Loucy (cell line): Measurements from ENCODE around the gene AK4.
A peak's percentile ranks its signal among the peaks of the same experiment; 100 is the strongest.

Experiments
- H2AFZ ChIP-seq: fragments of 200-600 bp; sonication (generic); 2 replicates; pipeline ENCODE4 v1.6.0; 2016; ENCODE audit warnings: antibody characterized with exemption, mild to moderate bottlenecking, low read length, moderate library complexity
- H3F3A ChIP-seq: fragments of 200-600 bp; 2 replicates; pipeline ENCODE4 v1.6.0; 2016; ENCODE audit warnings: antibody characterized with exemption, low read depth, mild to moderate bottlenecking
- H3K27me3 ChIP-seq: fragments of 200-600 bp; sonication (generic); 2 replicates; pipeline ENCODE4 v1.6.1; 2014; ENCODE audit warnings: low read length, mild to moderate bottlenecking; ENCODE audit not compliant: insufficient read depth, poor library complexity, severe bottlenecking
- H3K36me3 ChIP-seq: fragments of 200-600 bp; sonication (generic); 2 replicates; pipeline ENCODE4 v1.6.1; 2016; ENCODE audit warnings: low read length; ENCODE audit not compliant: insufficient read depth
- H3K4me1 ChIP-seq: fragments of 200-600 bp; sonication (generic); 2 replicates; pipeline ENCODE4 v1.5.1; 2014; ENCODE audit warnings: low read length, mild to moderate bottlenecking; ENCODE audit not compliant: insufficient read depth, poor library complexity, severe bottlenecking
- H3K4me2 ChIP-seq: fragments of 200-600 bp; sonication (generic); 2 replicates; pipeline ENCODE4 v1.6.0; 2014; ENCODE audit warnings: antibody characterized with exemption, low read length, low read depth, mild to moderate bottlenecking; ENCODE audit not compliant: poor library complexity, severe bottlenecking
- H3K4me3 ChIP-seq: fragments of 200-600 bp; sonication (generic); 2 replicates; pipeline ENCODE4 v1.5.1; 2014; ENCODE audit warnings: low read length, mild to moderate bottlenecking, mixed read lengths; ENCODE audit not compliant: poor library complexity, severe bottlenecking
- H3K79me2 ChIP-seq: fragments of 200-600 bp; sonication (generic); 2 replicates; pipeline ENCODE4 v1.6.1; 2014; ENCODE audit warnings: low read length; ENCODE audit not compliant: insufficient read depth
- H3K9ac ChIP-seq: fragments of 200-600 bp; sonication (generic); 2 replicates; pipeline ENCODE4 v1.6.0; 2014; ENCODE audit warnings: mild to moderate bottlenecking, low read depth, low read length, moderate library complexity; ENCODE audit not compliant: poor library complexity, severe bottlenecking
- H3K9me2 ChIP-seq: fragments of 200-600 bp; sonication (generic); replicated peaks from 2 replicates; pipeline ENCODE4 v1.6.1; 2016; ENCODE audit warnings: low read depth, low read length, mixed read lengths
- H3K9me3 ChIP-seq: fragments of 200-600 bp; sonication (generic); 2 replicates; pipeline ENCODE4 v1.6.1; 2014; ENCODE audit warnings: mild to moderate bottlenecking, antibody characterized with exemption, low read length, low read depth; ENCODE audit not compliant: insufficient read depth
- H4K20me1 ChIP-seq: fragments of 200-600 bp; sonication (generic); 2 replicates; pipeline ENCODE4 v1.6.0; 2014; ENCODE audit warnings: antibody characterized with exemption, low read length, mild to moderate bottlenecking; ENCODE audit not compliant: insufficient read depth, poor library complexity, severe bottlenecking
- CTCF ChIP-seq: fragments of 200-600 bp; sonication (generic); conservative IDR thresholded peaks from 2 replicates; pipeline ENCODE4 v1.5.1; 2014; ENCODE audit warnings: mild to moderate bottlenecking, antibody characterized with exemption, low read length
- EZH2phosphoT487 ChIP-seq: fragments of 200-600 bp; IDR thresholded peaks from 2 replicates; pipeline ENCODE4 v1.6.1; 2018; ENCODE audit warnings: antibody characterized with exemption, mild to moderate bottlenecking, moderate library complexity, borderline replicate concordance

Gene AK4

GRCh38 chr1:65213271-65214023 lies 65.4 kb downstream of the AK4 start:
- H3K4me2 ChIP-seq, result peak overlapping the region; percentile 52
- peaks cover 6% of the 10 kb centered on the region for H4K20me1 ChIP-seq
- H3K9ac ChIP-seq, result peak overlapping the region; percentile 47
- no peak overlapping the region for H3K4me3 ChIP-seq
- H3K4me1 ChIP-seq, result peaks cover 37% of the 10 kb centered on the region
- H3K79me2 ChIP-seq, result peaks cover 99% of the 10 kb centered on the region
- no peaks in the 10 kb centered on the region for H3K9me2 ChIP-seq
- no peak overlapping the region for H2AFZ ChIP-seq
- TF ChIP-seq EZH2phosphoT487 (no peak), CTCF (no peak)
- no peaks in the 10 kb centered on the region for H3K27me3 ChIP-seq
- H3K36me3 ChIP-seq, result peaks cover 24% of the 10 kb centered on the region; the same call in 1 of the 2 replicates
- no peaks in the 10 kb centered on the region for H3F3A ChIP-seq
- no peaks in the 10 kb centered on the region for H3K9me3 ChIP-seq

DNA sequence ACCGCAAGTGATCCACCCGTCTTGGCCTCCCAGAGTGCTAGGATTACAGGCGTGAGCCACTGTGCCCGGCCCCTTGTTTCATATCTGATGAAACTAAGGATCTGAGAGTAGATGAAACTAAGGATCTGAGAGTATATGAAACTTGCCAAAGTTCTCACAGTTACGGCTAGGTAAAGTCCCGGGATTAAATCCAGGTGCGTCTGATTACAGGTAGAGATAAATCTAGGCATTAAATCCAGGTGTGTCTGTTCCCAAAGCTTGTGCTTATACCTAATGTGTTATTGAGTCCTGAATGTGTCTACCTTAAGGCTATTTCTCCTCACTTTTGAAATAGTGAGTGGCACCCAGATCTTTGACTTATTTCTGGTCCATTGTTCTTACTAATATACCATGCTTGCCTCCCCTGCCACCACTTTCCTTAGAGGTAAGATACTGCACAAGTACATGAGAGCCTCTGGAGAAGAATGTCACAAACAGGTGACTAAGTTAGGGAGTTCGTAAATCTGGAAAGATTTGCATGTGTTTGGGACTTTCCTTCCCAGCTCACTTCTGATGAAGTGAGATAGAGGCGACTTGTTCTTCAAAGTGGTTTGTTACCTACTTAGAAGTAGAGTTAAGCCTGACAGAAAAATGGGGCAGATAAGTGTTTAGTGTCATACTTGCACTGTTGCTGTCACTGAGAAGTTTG lies 66.5 kb downstream of the AK4 start:
- TF ChIP-seq EZH2phosphoT487 (no peak), CTCF (no peak)
- H3K9me2 ChIP-seq, result no peaks in the 10 kb centered on the region
- peaks cover 90% of the 10 kb centered on the region for H3K79me2 ChIP-seq

DNA sequence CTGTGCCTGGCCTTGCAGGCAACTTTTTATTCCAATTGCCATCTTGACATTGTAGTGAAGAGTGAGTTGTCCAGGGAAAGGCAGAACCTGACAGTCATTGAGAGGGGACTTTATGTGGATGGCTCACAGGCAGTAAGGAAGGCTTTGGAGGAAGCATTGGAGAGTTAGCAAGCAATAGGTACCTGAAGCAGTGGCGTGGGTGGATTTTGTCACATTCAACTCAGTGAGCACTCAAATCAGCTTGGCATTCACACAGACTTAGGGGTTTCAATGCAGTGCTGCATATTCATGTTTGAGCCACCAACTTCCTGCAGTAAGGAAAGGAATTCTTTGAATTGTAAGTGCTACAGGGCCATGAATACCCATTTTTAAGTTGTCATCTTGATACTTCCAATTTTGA lies 69.0 kb downstream of the AK4 start:
- Histone ChIP-seq H3K36me3 (peaks cover 46% of the 10 kb centered on the region), H2AFZ (no peak overlapping the region), H3K79me2 (peaks cover 78% of the 10 kb centered on the region), H3K4me1 (peaks cover 33% of the 10 kb centered on the region), H3K4me2 (no peak overlapping the region), H4K20me1 (no peaks in the 10 kb centered on the region), H3K9me3 (no peaks in the 10 kb centered on the region), H3K27me3 (no peaks in the 10 kb centered on the region), H3K4me3 (no peak overlapping the region), H3K9me2 (no peaks in the 10 kb centered on the region), H3F3A (no peaks in the 10 kb centered on the region), H3K9ac (no peak overlapping the region)
- TF ChIP-seq EZH2phosphoT487, result no peak
- no peak for TF ChIP-seq CTCF

More for the DNA sequence above, 66.5 kb downstream of the AK4 start:
- Histone ChIP-seq H3K36me3 (peaks cover 33% of the 10 kb centered on the region), H3K4me2 (no peak overlapping the region), H3K9me3 (no peaks in the 10 kb centered on the region), H3F3A (no peaks in the 10 kb centered on the region), H3K4me1 (peaks cover 37% of the 10 kb centered on the region), H3K9ac (no peak overlapping the region), H3K4me3 (no peak overlapping the region), H4K20me1 (no peaks in the 10 kb centered on the region), H3K27me3 (no peaks in the 10 kb centered on the region), H2AFZ (no peak overlapping the region)
